NAMALWA (cell line): ENCODE measurements around the gene MTX3.

Source experiments
- DNase-seq: peaks from one replicate; pipeline ENCODE4 v3.0.0-alpha.2; 2015; ENCODE audit warnings: low spot score

Gene MTX3

DNA sequence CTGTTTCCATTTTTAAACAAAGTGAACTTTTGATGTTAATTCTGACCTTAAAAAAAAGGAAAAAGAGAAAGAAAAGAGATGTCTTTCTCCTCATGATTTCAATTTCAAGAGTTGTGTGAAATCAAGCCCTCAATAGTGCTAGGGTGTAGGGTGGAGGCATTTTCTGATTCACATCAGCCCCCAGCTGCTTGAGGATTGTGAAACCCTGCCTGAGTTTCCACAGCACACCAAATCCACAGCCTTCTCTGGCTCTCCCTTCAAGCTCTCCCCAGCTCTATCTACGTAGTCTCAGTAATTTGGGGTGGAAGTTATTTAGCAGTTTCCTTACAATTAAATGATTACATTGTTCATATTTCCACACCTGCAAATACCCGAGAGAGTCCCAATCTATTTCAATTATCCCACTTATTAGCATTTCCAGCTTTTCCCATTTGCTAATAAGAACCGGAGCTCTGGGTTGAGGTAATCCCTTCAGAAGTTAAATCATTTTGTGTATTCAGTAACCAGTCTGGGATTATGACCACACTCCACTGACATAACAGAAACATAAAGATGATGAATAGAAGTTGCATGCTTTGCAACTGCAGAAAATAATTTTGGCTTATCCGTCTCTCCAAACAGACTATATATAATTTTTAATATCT lies 54.9 kb downstream of the MTX3 start:
- DNase-seq: no peak

DNA sequence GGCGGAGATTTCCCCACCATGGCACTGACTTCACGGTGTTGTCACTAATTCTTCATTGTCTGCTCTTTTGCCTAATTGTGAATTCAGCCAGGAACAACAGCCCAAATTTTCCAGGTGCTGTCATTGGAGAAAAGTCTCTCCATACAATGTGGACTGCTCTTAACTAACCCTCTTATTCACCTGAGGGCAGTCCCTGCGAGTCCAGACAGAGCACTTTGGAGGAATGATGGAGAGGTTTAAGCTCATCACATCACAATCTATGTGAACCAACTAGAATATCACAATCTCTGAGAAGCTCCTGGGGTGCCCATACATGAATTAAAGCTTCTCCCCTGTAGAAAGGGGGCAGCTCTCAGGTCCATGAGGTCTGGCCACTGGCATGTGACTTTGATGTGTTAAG lies 56.4 kb downstream of the MTX3 start:
- no peak for DNase-seq

- DNase-seq: no peak
Measured at GRCh38 chr5:79932510-79933504, 58.3 kb downstream of the MTX3 start.

DNA sequence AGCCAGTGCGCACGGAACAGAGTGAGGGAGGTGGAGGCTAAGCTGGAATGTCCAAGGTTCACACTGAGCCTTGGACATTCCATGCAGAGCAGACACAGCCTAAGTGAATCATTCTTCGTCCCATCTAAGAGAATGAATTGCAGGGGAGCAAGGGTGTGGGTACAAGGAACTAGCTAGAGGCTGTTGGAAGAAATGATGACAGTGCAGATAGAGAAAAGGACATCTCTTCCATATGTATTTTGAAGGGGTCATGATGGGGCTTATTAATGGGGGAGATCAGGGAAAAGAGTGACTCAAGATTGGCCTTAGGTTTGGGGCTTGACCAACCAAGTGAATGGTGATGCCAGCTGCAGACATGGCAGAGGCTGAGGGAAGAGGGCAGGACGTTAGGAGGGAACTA lies 59.2 kb downstream of the MTX3 start:
- no peak for DNase-seq

DNA sequence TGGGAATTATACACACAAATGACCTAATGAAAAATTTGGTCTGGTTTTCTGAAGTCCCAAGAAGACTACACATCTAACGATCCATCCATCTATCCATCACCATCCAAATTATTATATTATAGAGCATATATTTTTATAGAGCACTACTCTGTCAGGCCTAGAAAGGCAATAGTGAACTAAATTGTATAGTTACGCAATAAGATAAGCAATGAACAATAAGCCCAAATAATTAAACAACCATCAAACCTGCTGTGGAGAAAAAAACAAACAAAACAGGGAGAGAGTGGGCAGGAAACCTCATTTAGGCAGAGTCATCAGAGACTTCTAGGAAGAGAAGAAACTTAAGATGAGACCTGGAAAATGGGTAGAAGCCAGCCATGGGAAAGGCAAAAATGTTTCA lies 59.7 kb downstream of the MTX3 start:
- DNase-seq: no peak

- DNase-seq: no peak
Measured at GRCh38 chr5:79929095-79929494, 62.0 kb downstream of the MTX3 start.
